ENCODE data around the gene RGS16. TPM values are rescaled to one million over a fixed set of nuclear protein-coding genes. Genes with fewer than 3 reads are reported as not detected.
"Not testable (repeated sequence)": the region's sequence is repeated elsewhere in the genome, so short reads cannot be mapped to it uniquely, and the experiment has no call there.

RGS16 gene
- total RNA-seq, 1 donor, result 2.3 TPM

GRCh38 chr1:182635871-182636270 is 31.7 kb upstream of the RGS16 start:
- no peak for DNase-seq (ENCODE audit: low read depth)
- TF ChIP-seq, protein P1, sequence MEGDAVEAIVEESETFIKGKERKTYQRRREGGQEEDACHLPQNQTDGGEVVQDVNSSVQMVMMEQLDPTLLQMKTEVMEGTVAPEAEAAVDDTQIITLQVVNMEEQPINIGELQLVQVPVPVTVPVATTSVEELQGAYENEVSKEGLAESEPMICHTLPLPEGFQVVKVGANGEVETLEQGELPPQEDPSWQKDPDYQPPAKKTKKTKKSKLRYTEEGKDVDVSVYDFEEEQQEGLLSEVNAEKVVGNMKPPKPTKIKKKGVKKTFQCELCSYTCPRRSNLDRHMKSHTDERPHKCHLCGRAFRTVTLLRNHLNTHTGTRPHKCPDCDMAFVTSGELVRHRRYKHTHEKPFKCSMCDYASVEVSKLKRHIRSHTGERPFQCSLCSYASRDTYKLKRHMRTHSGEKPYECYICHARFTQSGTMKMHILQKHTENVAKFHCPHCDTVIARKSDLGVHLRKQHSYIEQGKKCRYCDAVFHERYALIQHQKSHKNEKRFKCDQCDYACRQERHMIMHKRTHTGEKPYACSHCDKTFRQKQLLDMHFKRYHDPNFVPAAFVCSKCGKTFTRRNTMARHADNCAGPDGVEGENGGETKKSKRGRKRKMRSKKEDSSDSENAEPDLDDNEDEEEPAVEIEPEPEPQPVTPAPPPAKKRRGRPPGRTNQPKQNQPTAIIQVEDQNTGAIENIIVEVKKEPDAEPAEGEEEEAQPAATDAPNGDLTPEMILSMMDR (IDR thresholded peaks at IDR 0.05; ENCODE audit: insufficient read depth, low read length), result no peak
- H3K4me3 ChIP-seq (ENCODE audit: low read depth, low read length), result no peak overlapping the region

DNA sequence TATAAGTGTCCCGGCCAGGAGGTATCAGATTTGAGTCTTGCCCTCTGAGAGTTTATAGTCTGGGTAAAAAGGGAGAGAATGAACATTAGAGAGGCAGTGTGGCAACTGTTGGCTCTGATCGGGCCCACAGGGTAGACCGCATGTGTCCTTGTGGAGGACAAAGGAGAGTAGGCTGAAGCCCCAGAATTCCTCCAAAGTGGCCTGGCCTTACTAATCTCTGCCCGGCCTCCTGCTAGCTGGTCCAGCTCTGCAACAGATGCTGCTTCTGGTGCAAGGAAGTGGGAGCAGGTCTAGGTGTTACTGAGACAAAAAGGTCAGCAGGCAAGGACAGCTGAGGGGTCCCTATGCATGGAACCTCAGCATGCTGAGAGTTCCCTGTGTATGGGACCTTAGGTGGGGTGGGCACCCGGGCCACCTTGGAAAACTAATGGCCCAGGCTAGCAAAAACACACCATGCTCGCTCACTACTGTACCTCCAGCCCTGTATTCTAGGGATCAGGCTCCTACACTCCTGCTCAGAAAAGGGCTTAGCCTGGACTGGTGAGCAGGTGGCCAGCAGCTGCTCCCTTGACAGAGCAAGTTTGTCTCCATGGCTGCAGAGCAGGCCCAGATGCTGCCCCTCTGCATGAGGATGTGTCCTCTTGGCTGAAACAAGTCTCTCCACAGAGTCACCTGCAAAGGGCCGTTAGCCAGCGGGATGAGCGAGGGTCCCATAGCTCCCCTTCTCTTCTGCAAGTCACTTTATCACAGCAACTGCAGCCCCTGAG is 30.3 kb upstream of the RGS16 start:
- DNase-seq (ENCODE audit: low read depth), result no peak
- TF ChIP-seq, protein P1 (IDR thresholded peaks at IDR 0.05; ENCODE audit: insufficient read depth, low read length), result no peak
- H3K4me3 ChIP-seq (ENCODE audit: low read depth, low read length), result no peak overlapping the region

DNA sequence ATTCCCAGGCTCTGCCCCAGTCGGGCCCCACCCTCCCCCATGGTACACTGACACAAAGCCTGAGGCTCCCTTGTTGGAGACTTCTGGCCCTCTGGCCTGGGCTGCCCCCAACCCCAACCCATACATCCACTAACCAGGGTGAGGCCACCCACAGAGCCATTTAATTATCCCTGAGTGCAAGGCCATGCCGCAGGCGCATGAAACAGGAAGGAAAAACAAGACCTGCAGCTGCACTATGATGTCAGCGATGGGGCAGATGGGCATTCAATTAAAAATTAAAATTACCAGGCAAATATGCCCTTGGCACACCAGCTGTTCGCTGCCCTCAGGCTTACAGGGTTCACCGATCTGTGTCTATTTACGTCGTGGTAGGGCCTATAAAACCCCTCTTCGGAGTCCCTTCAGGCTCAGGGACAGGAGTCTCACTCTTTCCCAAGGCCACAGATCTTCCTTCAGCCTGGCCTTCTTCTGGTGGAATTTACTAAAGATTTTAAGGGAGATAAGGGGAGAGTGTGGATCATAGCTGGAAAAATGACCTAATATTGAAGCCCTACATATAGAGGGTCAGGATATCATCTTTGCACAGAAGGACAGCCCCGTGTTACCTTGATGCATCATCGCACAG is 29.6 kb upstream of the RGS16 start:
- TF ChIP-seq, protein P1 (IDR thresholded peaks at IDR 0.05; ENCODE audit: insufficient read depth, low read length), result no peak
- DNase-seq (ENCODE audit: low read depth), result no peak
- H3K4me3 ChIP-seq (ENCODE audit: low read depth, low read length), result no peak overlapping the region

- no peak overlapping the region for H3K4me3 ChIP-seq (ENCODE audit: low read depth, low read length)
- TF ChIP-seq, protein P1 (IDR thresholded peaks at IDR 0.05; ENCODE audit: insufficient read depth, low read length), result no peak
- no peak for DNase-seq (ENCODE audit: low read depth)
Observed at GRCh38 chr1:182633031-182633430, 28.8 kb upstream of the RGS16 start.

DNA sequence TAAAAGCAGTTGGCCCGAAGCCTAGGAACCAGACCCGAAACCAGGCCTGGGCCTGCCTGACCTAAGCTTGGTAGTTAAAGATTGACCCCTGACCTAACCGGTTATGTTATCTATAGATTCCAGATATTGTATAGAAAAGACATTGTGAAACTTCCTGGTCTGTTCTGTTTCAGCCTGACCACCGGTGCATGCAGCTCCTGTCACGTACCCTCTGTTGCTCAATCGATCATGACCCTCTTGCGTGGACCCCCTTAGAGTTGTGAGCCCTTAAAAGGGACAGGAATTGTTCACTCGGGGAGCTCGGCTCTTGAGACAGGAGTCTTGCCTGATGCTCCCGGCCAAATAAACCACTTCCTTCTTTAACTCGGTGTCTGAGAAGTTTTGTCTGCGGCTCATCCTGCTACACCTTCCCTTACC is 28.3 kb upstream of the RGS16 start:
- not testable (repeated sequence) for H3K4me3 ChIP-seq (ENCODE audit: low read depth, low read length); DNase-seq (ENCODE audit: low read depth)

DNA sequence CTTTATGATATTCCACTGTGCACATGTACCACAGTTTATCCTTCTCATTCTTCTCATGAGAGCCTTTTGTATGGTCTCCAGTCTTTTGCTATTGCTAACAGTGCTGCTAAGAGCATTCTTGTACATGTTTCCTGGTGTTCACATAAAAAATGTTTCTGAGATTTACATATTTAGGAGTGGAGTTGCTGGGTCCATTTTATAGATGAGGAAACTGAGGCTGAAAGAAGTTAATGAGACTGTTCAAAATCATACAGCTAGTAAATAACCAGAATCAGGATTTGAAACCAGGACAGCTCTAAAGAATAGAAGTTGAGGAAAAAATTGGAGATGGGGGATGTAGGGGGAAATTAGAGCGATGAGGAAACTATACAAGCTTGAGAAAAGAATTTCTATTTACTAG is 27.8 kb upstream of the RGS16 start:
- no peak for DNase-seq (ENCODE audit: low read depth)
- H3K4me3 ChIP-seq (ENCODE audit: low read depth, low read length), result no peak overlapping the region
- TF ChIP-seq, protein P1 (IDR thresholded peaks at IDR 0.05; ENCODE audit: insufficient read depth, low read length), result no peak

- H3K4me3 ChIP-seq (ENCODE audit: low read depth, low read length), result no peak overlapping the region
- DNase-seq (ENCODE audit: low read depth), result no peak
- TF ChIP-seq, protein P1 (IDR thresholded peaks at IDR 0.05; ENCODE audit: insufficient read depth, low read length), result no peak
Observed at GRCh38 chr1:182631053-182631677, 27.0 kb upstream of the RGS16 start.
